Pancreas (tissue), 10 donors: ENCODE data around the gene CCDC6. TPM values are rescaled to one million over a fixed set of nuclear protein-coding genes. Genes with fewer than 3 reads are reported as not detected.

ENCODE experiments used
- ATAC-seq, 4 donors: fragments of 200-7000 bp; cut with Tn5 transposase; one replicate each; pipeline versions ENCODE4 v1.8.0 to v1.9.1; 2020; ENCODE audit warnings: mild to moderate bottlenecking in 4 of 4, moderate library complexity in 4 of 4
- DNase-seq, 6 donors: peaks; one replicate each; pipeline ENCODE4 v3.0.0-alpha.2; 2020
- FAIRE-seq: peaks from 2 replicates; lab custom pipeline; 2012; peaks lifted over from hg19 to GRCh38; lab: Jason Lieb, UNC
- H3K27ac ChIP-seq, 4 donors: fragments of 200-600 bp; sonication (generic); 1 replicate in 3 of 4; 2 replicates in 1 of 4; pipeline versions ENCODE4 v1.5.0 to v1.8.0; 2020
- H3K27me3 ChIP-seq, 4 donors: fragments of 200-600 bp; one replicate each; pipeline ENCODE4 v1.8.0; 2021
- H3K36me3 ChIP-seq, 3 donors: fragments of 200-600 bp; sonication (generic) in 1 of 3; one replicate each; pipeline versions ENCODE4 v1.5.0 to v1.8.0; 2020 to 2021
- H3K4me1 ChIP-seq, 3 donors: fragments of 200-600 bp; one replicate each; pipeline ENCODE4 v1.8.0; 2021
- H3K4me3 ChIP-seq, 4 donors: fragments of 200-600 bp; sonication (generic) in 2 of 4; one replicate each; pipeline versions ENCODE4 v1.5.0 to v1.8.0; 2020 to 2021
- H3K9me3 ChIP-seq, 4 donors: fragments of 200-600 bp; one replicate each; pipeline ENCODE4 v1.8.0; 2021
- CTCF ChIP-seq, 4 donors: fragments of 200-600 bp; sonication (generic) in 3 of 4; IDR thresholded peaks; one replicate each; pipeline versions ENCODE4 v1.5.0 to v1.8.0; 2021; ENCODE audit warnings: antibody characterized with exemption in 4 of 4
- WGBS, 2 donors: extraction: QIAGEN DNeasy Blood & Tissue Kit; methylation state at CpG; one replicate each; pipeline ENCODE4 v1.1.7; 2013; 5-methylcytosine and 5-hydroxymethylcytosine counted together
- intact Hi-C, 3 donors: fragments of 100-400 bp; cut with DNase I; formaldehyde crosslinking; loops; one replicate each; pipeline versions ENCODE4 v1.11.1 to v1.14.2; 2022
- polyA plus RNA-seq, 2 donors: library from polyadenylated mRNA; stranded (reverse); fragments of 200-250 nt; gene quantifications; one replicate each; pipeline ENCODE4 v1.2.3, GENCODE V29; 2013
- total RNA-seq, 6 donors: library from RNA; stranded (reverse); fragmentation: NEBNext Ultra II Directional in 4 of 6; extraction: Animal tissue kit (Norgen Biotek cat#: 25700) in 4 of 6; gene quantifications; one replicate each; pipeline versions ENCODE4 v1.2.1 to v1.2.4, GENCODE V29; 2021 to 2023
- donor health status: healthy with polysubstance abuse.
- donor health status: DM: no; HTN: no; CAD: no; lungs with moderate emphysema.
- donor health status: DM: no; HTN: no; CAD: no.
- donor health status: control.
- donor health status: control.
- donor health status: Bipolar disorder and iron deficiency.
- donor health status: DM: yes; HTN: yes; CAD: no.
- donor health status: DM: no; HTN: no; CAD: no.
- donor health status: DM: no; HTN: no; CAD: no.
- donor health status: DM: yes; HTN: yes; CAD: no.

CCDC6 gene
- total and polyA plus RNA-seq, 8 donors: 8.3 to 53.1 (median 29.0) TPM

- Histone ChIP-seq H3K27ac (no peak overlapping the region), H3K4me3 (no peak overlapping the region), H3K9me3 (no peaks in the 10 kb centered on the region), H3K36me3 (peaks cover 0 to 13% (median 0%) of the 10 kb centered on the region in 3 donors), H3K27me3 (no peaks in the 10 kb centered on the region), H3K4me1 (peaks cover 0 to 10% (median 0%) of the 10 kb centered on the region in 3 donors)
- no peak for FAIRE-seq
- peak; percentile 51 to 66 (median 59) for TF ChIP-seq CTCF (IDR thresholded peaks at IDR 0.05)
- WGBS, 2 donors: 73 to 74% methylated on average over 7 of the region's 7 CpGs
- intact Hi-C loops: no loop called here
- peak; percentile 58 to 80 (median 73) for ATAC-seq
- peak in 2 of 6 donors; percentile 9 to 44 for DNase-seq
Observed at GRCh38 chr10:59830601-59831259, 75.6 kb downstream of the CCDC6 start.

GRCh38 chr10:59829601-59830000 lies 76.8 kb downstream of the CCDC6 start:
- Histone ChIP-seq H3K4me3 (no peak overlapping the region), H3K9me3 (no peaks in the 10 kb centered on the region), H3K27me3 (no peaks in the 10 kb centered on the region), H3K4me1 (peaks cover 0 to 7% (median 0%) of the 10 kb centered on the region in 3 donors), H3K27ac (no peak overlapping the region), H3K36me3 (peaks cover 0 to 13% (median 0%) of the 10 kb centered on the region in 3 donors)
- ATAC-seq (no peak), DNase-seq (no peak), FAIRE-seq (no peak)
- WGBS, 2 donors: 93 to 94% methylated on average over 3 of the region's 3 CpGs
- no peak for TF ChIP-seq CTCF (IDR thresholded peaks at IDR 0.05)
- intact Hi-C loops: no loop called here

- intact Hi-C loops: no loop called here
- DNase-seq (no peak), FAIRE-seq (no peak), ATAC-seq (peak in 1 of 4 donors; percentile 28)
- Histone ChIP-seq H3K4me3 (no peak overlapping the region), H3K4me1 (peaks cover 0 to 7% (median 0%) of the 10 kb centered on the region in 3 donors), H3K36me3 (peaks cover 0 to 13% (median 0%) of the 10 kb centered on the region in 3 donors), H3K9me3 (no peaks in the 10 kb centered on the region), H3K27ac (no peak overlapping the region), H3K27me3 (no peaks in the 10 kb centered on the region)
- no peak for TF ChIP-seq CTCF (IDR thresholded peaks at IDR 0.05)
- 7 to 10% methylated on average over 1 of the region's 1 CpG for WGBS, 2 donors
Observed at GRCh38 chr10:59829024-59829423, 77.3 kb downstream of the CCDC6 start.

- intact Hi-C loops: no loop called here
- Histone ChIP-seq H3K4me3 (no peak overlapping the region), H3K27ac (no peak overlapping the region), H3K9me3 (no peaks in the 10 kb centered on the region), H3K4me1 (peaks cover 0 to 7% (median 0%) of the 10 kb centered on the region in 3 donors), H3K36me3 (peaks cover 0 to 1% (median 0%) of the 10 kb centered on the region in 3 donors), H3K27me3 (no peaks in the 10 kb centered on the region)
- ATAC-seq: peak in 2 of 4 donors; percentile 10 to 27
- no peak for DNase-seq
- TF ChIP-seq CTCF (IDR thresholded peaks at IDR 0.05): no peak
- FAIRE-seq: no peak
Observed at GRCh38 chr10:59825932-59826331, 80.4 kb downstream of the CCDC6 start.

GRCh38 chr10:59823751-59824150 lies 82.6 kb downstream of the CCDC6 start:
- H3K27me3 ChIP-seq: no peaks in the 10 kb centered on the region
- no peak for FAIRE-seq
- no peak for ATAC-seq
- no peak overlapping the region for H3K27ac ChIP-seq
- TF ChIP-seq CTCF (IDR thresholded peaks at IDR 0.05): no peak
- no peaks in the 10 kb centered on the region for H3K9me3 ChIP-seq
- intact Hi-C loops: no loop called here
- DNase-seq: no peak
- no peak overlapping the region for H3K4me3 ChIP-seq
- H3K36me3 ChIP-seq: no peaks in the 10 kb centered on the region
- H3K4me1 ChIP-seq: peaks cover 0 to under 1% (median 0%) of the 10 kb centered on the region in 3 donors
